ENCODE results near the gene TENM3. TPM values are rescaled to one million over a fixed set of nuclear protein-coding genes. Genes with fewer than 3 reads are reported as not detected.

TENM3 gene
- total RNA-seq, 1 donor from 2014 or later = 106 TPM

- H3K9me3 Mint-ChIP-seq = peaks cover 18% of the 10 kb centered on the region
- TF ChIP-seq, protein P1, sequence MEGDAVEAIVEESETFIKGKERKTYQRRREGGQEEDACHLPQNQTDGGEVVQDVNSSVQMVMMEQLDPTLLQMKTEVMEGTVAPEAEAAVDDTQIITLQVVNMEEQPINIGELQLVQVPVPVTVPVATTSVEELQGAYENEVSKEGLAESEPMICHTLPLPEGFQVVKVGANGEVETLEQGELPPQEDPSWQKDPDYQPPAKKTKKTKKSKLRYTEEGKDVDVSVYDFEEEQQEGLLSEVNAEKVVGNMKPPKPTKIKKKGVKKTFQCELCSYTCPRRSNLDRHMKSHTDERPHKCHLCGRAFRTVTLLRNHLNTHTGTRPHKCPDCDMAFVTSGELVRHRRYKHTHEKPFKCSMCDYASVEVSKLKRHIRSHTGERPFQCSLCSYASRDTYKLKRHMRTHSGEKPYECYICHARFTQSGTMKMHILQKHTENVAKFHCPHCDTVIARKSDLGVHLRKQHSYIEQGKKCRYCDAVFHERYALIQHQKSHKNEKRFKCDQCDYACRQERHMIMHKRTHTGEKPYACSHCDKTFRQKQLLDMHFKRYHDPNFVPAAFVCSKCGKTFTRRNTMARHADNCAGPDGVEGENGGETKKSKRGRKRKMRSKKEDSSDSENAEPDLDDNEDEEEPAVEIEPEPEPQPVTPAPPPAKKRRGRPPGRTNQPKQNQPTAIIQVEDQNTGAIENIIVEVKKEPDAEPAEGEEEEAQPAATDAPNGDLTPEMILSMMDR (IDR thresholded peaks at IDR 0.05; ENCODE audit: unreplicated experiment) = no peak
Measured at GRCh38 chr4:182418054-182418734, 175.0 kb downstream of the TENM3 start.

DNA sequence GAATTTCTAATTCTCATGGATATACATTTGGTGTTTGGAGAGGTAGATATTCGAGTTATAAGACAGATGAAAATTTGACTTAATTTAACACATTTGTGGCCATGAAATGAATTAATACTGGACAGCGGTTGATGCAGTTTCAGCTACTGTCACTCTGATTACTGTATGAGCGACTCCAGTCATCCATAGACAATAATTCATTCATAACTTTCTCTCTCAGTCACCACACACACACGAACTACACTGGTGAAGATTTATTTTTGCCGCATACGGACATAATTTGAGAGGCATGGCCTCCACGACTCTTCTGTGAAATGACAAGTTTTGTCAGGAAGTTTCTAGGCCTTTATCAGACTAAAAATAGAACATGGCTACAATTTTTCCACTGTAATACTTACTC, 177.0 kb downstream of the TENM3 start:
- Mint-ChIP-seq H3K4me3 (no peak overlapping the region), H3K36me3 (no peaks in the 10 kb centered on the region), H3K27ac (no peak overlapping the region), H3K9me3 (peaks cover 4% of the 10 kb centered on the region), H3K4me1 (peaks cover 41% of the 10 kb centered on the region), H3K27me3 (ENCODE audit: low read depth) (no peaks in the 10 kb centered on the region)
- no peak for DNase-seq (ENCODE audit: low spot score in 2 of 2, unreplicated experiment in 2 of 2)
- TF ChIP-seq, protein P1 (IDR thresholded peaks at IDR 0.05; ENCODE audit: unreplicated experiment) = no peak

More at GRCh38 chr4:182418054-182418734, 175.0 kb downstream of the TENM3 start:
- Mint-ChIP-seq H3K4me3 (no peak overlapping the region), H3K27me3 (ENCODE audit: low read depth) (no peaks in the 10 kb centered on the region), H3K4me1 (peaks cover 31% of the 10 kb centered on the region), H3K36me3 (peaks cover 7% of the 10 kb centered on the region), H3K27ac (peak overlapping the region; percentile 3)
- no peak for DNase-seq (ENCODE audit: low spot score in 2 of 2, unreplicated experiment in 2 of 2)

GRCh38 chr4:182421753-182422152, 178.6 kb downstream of the TENM3 start:
- DNase-seq (ENCODE audit: low spot score in 2 of 2, unreplicated experiment in 2 of 2) = no peak
- peaks cover 3% of the 10 kb centered on the region for H3K9me3 Mint-ChIP-seq
- no peaks in the 10 kb centered on the region for H3K36me3 Mint-ChIP-seq
- TF ChIP-seq, protein P1 (IDR thresholded peaks at IDR 0.05; ENCODE audit: unreplicated experiment) = no peak
- no peak overlapping the region for H3K27ac Mint-ChIP-seq
- H3K27me3 Mint-ChIP-seq (ENCODE audit: low read depth) = no peaks in the 10 kb centered on the region
- peaks cover 41% of the 10 kb centered on the region for H3K4me1 Mint-ChIP-seq
- H3K4me3 Mint-ChIP-seq = no peak overlapping the region

- no peak for DNase-seq (ENCODE audit: low spot score in 2 of 2, unreplicated experiment in 2 of 2)
- Mint-ChIP-seq H3K27me3 (ENCODE audit: low read depth) (no peaks in the 10 kb centered on the region), H3K4me3 (no peak overlapping the region), H3K36me3 (no peaks in the 10 kb centered on the region), H3K9me3 (no peaks in the 10 kb centered on the region), H3K27ac (no peak overlapping the region), H3K4me1 (peaks cover 39% of the 10 kb centered on the region)
- TF ChIP-seq, protein P1 (IDR thresholded peaks at IDR 0.05; ENCODE audit: unreplicated experiment) = no peak
Measured at GRCh38 chr4:182425302-182425701, 182.1 kb downstream of the TENM3 start.

DNA sequence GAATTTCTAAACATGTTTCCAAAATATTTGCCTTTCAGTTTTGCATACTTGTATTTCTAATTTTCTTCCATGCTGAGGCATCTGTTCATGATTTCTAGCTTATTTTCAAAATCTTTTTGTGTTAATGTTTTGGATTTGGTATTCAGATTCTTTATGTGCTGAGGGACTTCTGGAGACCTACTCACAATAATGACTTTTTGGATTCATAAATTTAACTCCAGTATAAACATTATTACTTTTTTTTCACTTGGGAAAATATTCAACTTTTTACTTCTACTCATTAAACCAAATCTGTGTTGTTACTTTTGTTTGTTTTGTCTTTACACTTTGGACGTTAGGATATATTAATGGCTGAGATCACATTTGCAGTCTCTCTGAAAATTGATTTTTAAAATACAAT, 183.7 kb downstream of the TENM3 start:
- Mint-ChIP-seq H3K4me3 (no peak overlapping the region), H3K27ac (peak overlapping the region; percentile 65), H3K36me3 (no peaks in the 10 kb centered on the region), H3K27me3 (ENCODE audit: low read depth) (no peaks in the 10 kb centered on the region), H3K4me1 (peaks cover 28% of the 10 kb centered on the region), H3K9me3 (no peaks in the 10 kb centered on the region)
- no peak for DNase-seq (ENCODE audit: low spot score in 2 of 2, unreplicated experiment in 2 of 2)
- TF ChIP-seq, protein P1 (IDR thresholded peaks at IDR 0.05; ENCODE audit: unreplicated experiment) = no peak

Measured in mesothelial cell of epicardium (in vitro differentiated cells).